ENCODE results near the gene ATF6.
A peak's percentile ranks its signal among the peaks of the same experiment; 100 is the strongest.

ATF6 gene

DNA sequence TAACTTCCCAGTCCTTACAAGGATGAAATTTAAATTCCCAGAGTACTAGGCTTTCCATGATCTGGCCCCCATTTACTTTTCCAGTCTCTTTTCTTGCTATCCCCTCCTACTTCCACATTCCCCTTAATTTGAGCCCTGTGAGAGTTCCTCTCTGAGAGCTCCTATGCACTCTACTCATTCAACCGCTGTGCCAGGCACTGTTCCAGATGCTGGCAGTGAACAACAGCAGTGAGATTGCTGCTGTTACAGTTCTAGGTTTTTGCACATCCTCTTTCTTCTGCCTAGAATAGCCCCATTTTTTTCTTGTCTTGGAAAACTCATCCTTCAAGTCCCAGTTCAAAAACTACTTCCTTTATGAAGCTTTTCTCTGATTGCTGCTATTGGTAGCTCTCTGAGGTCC is 18.8 kb downstream of the ATF6 start:
- H3K79me2 ChIP-seq (ENCODE audit: low read length) = peaks cover 69% of the 10 kb centered on the region
- no peak overlapping the region for H3K4me2 ChIP-seq (ENCODE audit: low read depth, low read length)
- no peaks in the 10 kb centered on the region for H3K9me3 ChIP-seq (replicated peaks; ENCODE audit: insufficient read depth, low read length)
- H3K9me2 ChIP-seq (replicated peaks; ENCODE audit: insufficient read depth, low read length) = no peaks in the 10 kb centered on the region
- no peak for DNase-seq
- no peak for TF ChIP-seq EZH2 (optimal IDR thresholded peaks at IDR 0.05; ENCODE audit: low read depth, low read length)
- TF ChIP-seq, protein P1, sequence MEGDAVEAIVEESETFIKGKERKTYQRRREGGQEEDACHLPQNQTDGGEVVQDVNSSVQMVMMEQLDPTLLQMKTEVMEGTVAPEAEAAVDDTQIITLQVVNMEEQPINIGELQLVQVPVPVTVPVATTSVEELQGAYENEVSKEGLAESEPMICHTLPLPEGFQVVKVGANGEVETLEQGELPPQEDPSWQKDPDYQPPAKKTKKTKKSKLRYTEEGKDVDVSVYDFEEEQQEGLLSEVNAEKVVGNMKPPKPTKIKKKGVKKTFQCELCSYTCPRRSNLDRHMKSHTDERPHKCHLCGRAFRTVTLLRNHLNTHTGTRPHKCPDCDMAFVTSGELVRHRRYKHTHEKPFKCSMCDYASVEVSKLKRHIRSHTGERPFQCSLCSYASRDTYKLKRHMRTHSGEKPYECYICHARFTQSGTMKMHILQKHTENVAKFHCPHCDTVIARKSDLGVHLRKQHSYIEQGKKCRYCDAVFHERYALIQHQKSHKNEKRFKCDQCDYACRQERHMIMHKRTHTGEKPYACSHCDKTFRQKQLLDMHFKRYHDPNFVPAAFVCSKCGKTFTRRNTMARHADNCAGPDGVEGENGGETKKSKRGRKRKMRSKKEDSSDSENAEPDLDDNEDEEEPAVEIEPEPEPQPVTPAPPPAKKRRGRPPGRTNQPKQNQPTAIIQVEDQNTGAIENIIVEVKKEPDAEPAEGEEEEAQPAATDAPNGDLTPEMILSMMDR (IDR thresholded peaks at IDR 0.05; ENCODE audit: low read length) = no peak
- TF ChIP-seq EZH2phosphoT487 (IDR thresholded peaks at IDR 0.05; ENCODE audit: low read length) = no peak
- H3K27ac ChIP-seq (ENCODE audit: low read length) = no peak overlapping the region
- H3F3A ChIP-seq (ENCODE audit: insufficient read depth, low read length) = no peaks in the 10 kb centered on the region
- no peak overlapping the region for H3K9ac ChIP-seq (ENCODE audit: low read length)
- H3K4me3 ChIP-seq (ENCODE audit: low read length) = no peak overlapping the region
- no peaks in the 10 kb centered on the region for H4K20me1 ChIP-seq (ENCODE audit: insufficient read depth, low read length)
- peaks cover 26% of the 10 kb centered on the region for H3K4me1 ChIP-seq (ENCODE audit: low read length)
- no peak overlapping the region for H2AFZ ChIP-seq (ENCODE audit: low read length)
- H3K27me3 ChIP-seq (replicated peaks; ENCODE audit: insufficient read depth, low read length) = no peaks in the 10 kb centered on the region
- peaks cover 23% of the 10 kb centered on the region; the same call in 1 of the 2 replicates for H3K36me3 ChIP-seq (replicated peaks; ENCODE audit: insufficient read depth, low read length)

DNA sequence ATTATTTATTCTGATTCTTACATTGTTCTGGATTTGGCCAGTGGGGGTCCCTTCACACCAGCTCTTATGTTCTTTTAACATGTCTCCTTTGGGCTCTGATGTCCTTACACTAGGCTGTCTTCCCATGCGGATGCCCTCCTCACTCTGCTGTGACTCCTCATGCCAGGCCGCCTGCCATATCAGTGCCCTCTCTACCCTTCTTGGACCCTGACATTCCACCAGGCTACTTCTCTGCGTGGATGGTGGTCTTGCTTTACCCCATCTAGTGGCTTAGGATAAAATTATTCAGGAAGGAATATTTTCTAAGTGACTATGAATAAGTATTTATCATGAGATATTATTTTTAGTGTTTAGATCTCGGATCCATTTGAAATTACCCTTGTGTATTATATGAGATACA is 21.2 kb downstream of the ATF6 start:
- no peak overlapping the region for H3K4me2 ChIP-seq (ENCODE audit: low read depth, low read length)
- peaks cover 12% of the 10 kb centered on the region for H3K4me1 ChIP-seq (ENCODE audit: low read length)
- H3K9me3 ChIP-seq (replicated peaks; ENCODE audit: insufficient read depth, low read length) = no peaks in the 10 kb centered on the region
- H3K36me3 ChIP-seq (replicated peaks; ENCODE audit: insufficient read depth, low read length) = peaks cover 26% of the 10 kb centered on the region; the same call in 1 of the 2 replicates
- H3K27me3 ChIP-seq (replicated peaks; ENCODE audit: insufficient read depth, low read length) = no peaks in the 10 kb centered on the region
- no peak for DNase-seq
- H2AFZ ChIP-seq (ENCODE audit: low read length) = no peak overlapping the region
- H3F3A ChIP-seq (ENCODE audit: insufficient read depth, low read length) = peaks cover 3% of the 10 kb centered on the region; the same call in 1 of the 2 replicates
- no peak overlapping the region for H3K27ac ChIP-seq (ENCODE audit: low read length)
- H3K9ac ChIP-seq (ENCODE audit: low read length) = no peak overlapping the region
- H4K20me1 ChIP-seq (ENCODE audit: insufficient read depth, low read length) = no peaks in the 10 kb centered on the region
- H3K79me2 ChIP-seq (ENCODE audit: low read length) = peaks cover 51% of the 10 kb centered on the region
- TF ChIP-seq EZH2phosphoT487 (IDR thresholded peaks at IDR 0.05; ENCODE audit: low read length) = no peak
- TF ChIP-seq, protein P1 (IDR thresholded peaks at IDR 0.05; ENCODE audit: low read length) = peak; percentile 19; the same call in 1 of the 2 replicates
- no peak overlapping the region for H3K4me3 ChIP-seq (ENCODE audit: low read length)
- H3K9me2 ChIP-seq (replicated peaks; ENCODE audit: insufficient read depth, low read length) = no peaks in the 10 kb centered on the region

DNA sequence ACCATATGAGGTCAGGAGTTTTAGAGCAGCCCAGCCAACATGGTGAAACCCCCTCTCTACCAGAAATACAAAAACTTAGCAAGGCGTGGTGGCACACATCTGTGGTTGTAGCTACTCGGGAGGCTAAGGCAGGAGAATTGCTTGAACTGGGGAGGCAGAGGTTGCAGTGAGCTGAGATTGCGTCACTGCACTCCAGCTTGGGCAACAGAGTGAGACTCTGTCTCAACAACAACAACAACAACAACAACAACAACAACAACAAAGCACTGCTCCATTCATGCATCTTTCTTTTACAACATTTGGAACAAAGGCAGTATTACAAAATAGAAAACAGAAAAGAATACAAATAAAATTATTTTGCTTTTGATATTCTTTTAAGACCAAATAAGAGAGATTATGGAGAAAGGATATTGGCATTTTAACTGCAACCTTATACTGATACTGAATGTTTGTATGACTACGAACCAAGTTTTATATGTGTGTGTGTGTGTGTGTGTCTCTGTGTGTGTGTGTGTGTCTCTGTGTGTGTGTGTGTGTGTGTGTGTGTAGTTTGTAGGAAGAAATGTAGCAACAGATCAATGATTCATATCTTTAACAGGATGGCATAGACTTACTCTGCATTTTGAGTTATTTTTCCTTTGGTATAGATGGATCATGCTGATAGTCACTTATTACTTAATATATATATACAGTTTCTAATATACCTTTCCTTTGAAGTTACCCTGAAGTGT is 24.6 kb downstream of the ATF6 start:
- Histone ChIP-seq H3K9me2 (replicated peaks; ENCODE audit: insufficient read depth, low read length) (no peaks in the 10 kb centered on the region), H3K79me2 (ENCODE audit: low read length) (peaks cover 59% of the 10 kb centered on the region), H3K36me3 (replicated peaks; ENCODE audit: insufficient read depth, low read length) (peaks cover 31% of the 10 kb centered on the region), H3K4me1 (ENCODE audit: low read length) (peaks cover 17% of the 10 kb centered on the region), H3K4me2 (ENCODE audit: low read depth, low read length) (no peak overlapping the region), H2AFZ (ENCODE audit: low read length) (no peak overlapping the region), H3K4me3 (ENCODE audit: low read length) (no peak overlapping the region), H3K27me3 (replicated peaks; ENCODE audit: insufficient read depth, low read length) (no peaks in the 10 kb centered on the region), H4K20me1 (ENCODE audit: insufficient read depth, low read length) (no peaks in the 10 kb centered on the region), H3F3A (ENCODE audit: insufficient read depth, low read length) (peaks cover 3% of the 10 kb centered on the region; the same call in 1 of the 2 replicates), H3K9ac (ENCODE audit: low read length) (no peak overlapping the region), H3K9me3 (replicated peaks; ENCODE audit: insufficient read depth, low read length) (no peaks in the 10 kb centered on the region), H3K27ac (ENCODE audit: low read length) (no peak overlapping the region)
- TF ChIP-seq EZH2 (optimal IDR thresholded peaks at IDR 0.05; ENCODE audit: low read depth, low read length) (no peak), EZH2phosphoT487 (IDR thresholded peaks at IDR 0.05; ENCODE audit: low read length) (no peak)
- TF ChIP-seq, protein P1 (IDR thresholded peaks at IDR 0.05; ENCODE audit: low read length) = no peak
- no peak for DNase-seq

Measured in MM.1S (cell line).